Measurements from ENCODE around the gene HOXC11. TPM values are rescaled to one million over a fixed set of nuclear protein-coding genes. Genes with fewer than 3 reads are reported as not detected.

The HOXC11 gene
- total and polyA plus RNA-seq, 2 donors (not counting 1 experiment from before 2014, with no cell fraction given) = not detected

GRCh38 chr12:54017878-54018467 is 45.0 kb downstream of the HOXC11 start:
- H3K4me1 ChIP-seq (ENCODE audit: control insufficient read depth in 2 of 2, insufficient read depth in 2 of 2, low read length in 2 of 2) = peaks cover 25 to 42% of the 10 kb centered on the region in 2 donors
- peak overlapping the region; percentile 83 for H3K27ac Mint-ChIP-seq
- ChIA-PET POLR2A (interaction anchor here (0.6 to 1.5 kb wide), 8 partner anchors 10 to 798 kb away, joined by 3 to 10 read pairs (median 6); partner anchors contain the start of gene HOXC6), CTCF (interaction anchor here (0.9 to 3.9 kb wide), 11 partner anchors 9 to 190 kb away, joined by 3 to 31 read pairs (median 4); partner anchors contain the start of genes HOXC5 and HOXC8)
- H3K79me2 ChIP-seq (ENCODE audit: control insufficient read depth, insufficient read depth, low read length) = no peaks in the 10 kb centered on the region
- 4% methylated on average over 29 of the region's 34 CpGs for WGBS (ENCODE audit: insufficient coverage)
- H3K9me3 ChIP-seq (ENCODE audit: control extremely low read depth in 1 of 3, control insufficient read depth in 2 of 3, insufficient read depth in 1 of 3, low read length in 2 of 3) = peaks cover 0 to 45% (median 6%) of the 10 kb centered on the region in 3 donors
- peaks cover 0 to 93% (median 73%) of the 10 kb centered on the region in 4 experiments for H3K27me3 ChIP-seq (replicated peaks in 1 of 4; ENCODE audit: control extremely low read depth in 1 of 4, control insufficient read depth in 3 of 4, insufficient read depth in 4 of 4, low read length in 3 of 4)
- intact Hi-C loops (cut with micrococcal nuclease) = loop anchor here (1.0 kb wide), 1 partner anchor 35 kb away; the partner anchor contains the start of gene HOXC4
- no peaks in the 10 kb centered on the region for H3K36me3 ChIP-seq (replicated peaks in 1 of 2; ENCODE audit: control extremely low read depth in 1 of 2, control insufficient read depth in 1 of 2, extremely low read depth in 1 of 2, insufficient read depth in 2 of 2, low read length in 1 of 2)
- H2AFZ ChIP-seq (ENCODE audit: insufficient read depth, low read depth, low read length, poor library complexity, severe bottlenecking) = peak overlapping the region; percentile 82
- H3K27me3 Mint-ChIP-seq = peaks cover 63% of the 10 kb centered on the region
- H3K4me3 Mint-ChIP-seq = peak overlapping the region; percentile 90
- peak overlapping the region in 4 of 5 experiments; percentile 43 to 71 (median 48) for H3K4me3 ChIP-seq (ENCODE audit: control extremely low read depth in 1 of 5, extremely low read depth in 1 of 5, insufficient read depth in 1 of 5, low read depth in 2 of 5, low read length in 4 of 5)
- no peaks in the 10 kb centered on the region for H3K9me3 Mint-ChIP-seq (ENCODE audit: insufficient read depth)
- H3K4me2 ChIP-seq (replicated peaks; ENCODE audit: low read depth, low read length, poor library complexity, severe bottlenecking) = peak overlapping the region; percentile 88
- peak overlapping the region; percentile 70 for H3K9ac ChIP-seq (ENCODE audit: low read length)
- TF ChIP-seq CTCF (IDR thresholded peaks at IDR 0.05) = no peak
- TF ChIP-seq EZH2 (IDR thresholded peaks at IDR 0.05; ENCODE audit: borderline replicate concordance, insufficient read depth, low read depth, low read length, poor library complexity, severe bottlenecking) = no peak
- H3K27ac ChIP-seq (ENCODE audit: low read length in 2 of 2) = peak overlapping the region; percentile 30 to 40
- H3K4me1 Mint-ChIP-seq = peaks cover 22% of the 10 kb centered on the region
- ATAC-seq (ENCODE audit: low read depth) (peak; percentile 87), DNase-seq (peak; percentile 84)
- no peaks in the 10 kb centered on the region for H4K20me1 ChIP-seq (ENCODE audit: control insufficient read depth, insufficient read depth, low read length, poor library complexity, severe bottlenecking)

- peaks cover 0 to 93% (median 73%) of the 10 kb centered on the region in 4 experiments for H3K27me3 ChIP-seq (replicated peaks in 1 of 4; ENCODE audit: control extremely low read depth in 1 of 4, control insufficient read depth in 3 of 4, insufficient read depth in 4 of 4, low read length in 3 of 4)
- no peaks in the 10 kb centered on the region for H4K20me1 ChIP-seq (ENCODE audit: control insufficient read depth, insufficient read depth, low read length, poor library complexity, severe bottlenecking)
- ChIA-PET POLR2A (no interaction called here), CTCF (interaction anchor here (1.0 to 3.9 kb wide), 2 partner anchors 12 to 13 kb away, joined by 3 to 31 read pairs; partner anchors contain the start of gene HOXC5)
- H3K36me3 ChIP-seq (replicated peaks in 1 of 2; ENCODE audit: control extremely low read depth in 1 of 2, control insufficient read depth in 1 of 2, extremely low read depth in 1 of 2, insufficient read depth in 2 of 2, low read length in 1 of 2) = no peaks in the 10 kb centered on the region
- no peak for TF ChIP-seq EZH2 (IDR thresholded peaks at IDR 0.05; ENCODE audit: borderline replicate concordance, insufficient read depth, low read depth, low read length, poor library complexity, severe bottlenecking)
- TF ChIP-seq CTCF (IDR thresholded peaks at IDR 0.05) = no peak
- peak overlapping the region; percentile 30 to 40 for H3K27ac ChIP-seq (ENCODE audit: low read length in 2 of 2)
- peak overlapping the region; percentile 83 for H3K27ac Mint-ChIP-seq
- H3K4me3 ChIP-seq (ENCODE audit: control extremely low read depth in 1 of 5, extremely low read depth in 1 of 5, insufficient read depth in 1 of 5, low read depth in 2 of 5, low read length in 4 of 5) = peak overlapping the region in 4 of 5 experiments; percentile 43 to 71 (median 48)
- peaks cover 64% of the 10 kb centered on the region for H3K27me3 Mint-ChIP-seq
- H3K9me3 Mint-ChIP-seq (ENCODE audit: insufficient read depth) = no peaks in the 10 kb centered on the region
- no peaks in the 10 kb centered on the region for H3K79me2 ChIP-seq (ENCODE audit: control insufficient read depth, insufficient read depth, low read length)
- peak overlapping the region; percentile 88 for H3K4me2 ChIP-seq (replicated peaks; ENCODE audit: low read depth, low read length, poor library complexity, severe bottlenecking)
- peaks cover 0 to 45% (median 6%) of the 10 kb centered on the region in 3 donors for H3K9me3 ChIP-seq (ENCODE audit: control extremely low read depth in 1 of 3, control insufficient read depth in 2 of 3, insufficient read depth in 1 of 3, low read length in 2 of 3)
- WGBS (ENCODE audit: insufficient coverage) = 30% methylated on average over 12 of the region's 29 CpGs
- H3K9ac ChIP-seq (ENCODE audit: low read length) = peak overlapping the region; percentile 70
- DNase-seq (peak; percentile 17), ATAC-seq (ENCODE audit: low read depth) (no peak)
- H3K4me1 ChIP-seq (ENCODE audit: control insufficient read depth in 2 of 2, insufficient read depth in 2 of 2, low read length in 2 of 2) = peaks cover 25 to 40% of the 10 kb centered on the region in 2 donors
- peak overlapping the region; percentile 82 for H2AFZ ChIP-seq (ENCODE audit: insufficient read depth, low read depth, low read length, poor library complexity, severe bottlenecking)
- peak overlapping the region; percentile 90 for H3K4me3 Mint-ChIP-seq
- H3K4me1 Mint-ChIP-seq = peaks cover 22% of the 10 kb centered on the region
- intact Hi-C loops (cut with micrococcal nuclease) = loop anchor here (1.0 kb wide), 1 partner anchor 35 kb away; the partner anchor contains the start of gene HOXC4
These were observed 45.6 kb downstream of the HOXC11 start for GRCh38 chr12:54018468-54018984.
